ENCODE results near the gene AUP1. TPM values are rescaled to one million over a fixed set of nuclear protein-coding genes. Genes with fewer than 3 reads are reported as not detected.

AUP1 gene
- total RNA-seq, 1 donor from 2014 or later = 122 TPM

GRCh38 chr2:74524005-74524404 lies 5.5 kb downstream of the AUP1 start:
- H3K9me3 ChIP-seq = no peaks in the 10 kb centered on the region
- peaks cover 11% of the 10 kb centered on the region for H3K4me1 ChIP-seq
- ATAC-seq (no peak), DNase-seq (no peak)
- H3K27ac ChIP-seq = no peak overlapping the region
- H3K27me3 ChIP-seq (ENCODE audit: low read depth) = peaks cover 20% of the 10 kb centered on the region
- intact Hi-C loops (cut with DNase I) = no loop called here
- H3K4me3 ChIP-seq = no peak overlapping the region
- H3K36me3 ChIP-seq = peaks cover 31% of the 10 kb centered on the region
- TF ChIP-seq CTCF (IDR thresholded peaks at IDR 0.05) = no peak

- TF ChIP-seq CTCF (IDR thresholded peaks at IDR 0.05) = no peak
- H3K4me1 ChIP-seq = no peaks in the 10 kb centered on the region
- intact Hi-C loops (cut with DNase I) = no loop called here
- H3K27ac ChIP-seq = no peak overlapping the region
- H3K4me3 ChIP-seq = no peak overlapping the region
- no peaks in the 10 kb centered on the region for H3K9me3 ChIP-seq
- H3K27me3 ChIP-seq (ENCODE audit: low read depth) = peaks cover 35% of the 10 kb centered on the region
- H3K36me3 ChIP-seq = peaks cover 21% of the 10 kb centered on the region
- DNase-seq (no peak), ATAC-seq (no peak)
Measured at GRCh38 chr2:74522516-74522915, 7.0 kb downstream of the AUP1 start.

GRCh38 chr2:74516650-74517049 lies 12.9 kb downstream of the AUP1 start:
- intact Hi-C loops (cut with DNase I) = no loop called here
- ATAC-seq (no peak), DNase-seq (no peak)
- Histone ChIP-seq H3K4me1 (peaks cover 31% of the 10 kb centered on the region), H3K4me3 (peak overlapping the region; percentile 47), H3K9me3 (no peaks in the 10 kb centered on the region), H3K27me3 (ENCODE audit: low read depth) (peaks cover 94% of the 10 kb centered on the region), H3K36me3 (no peaks in the 10 kb centered on the region), H3K27ac (no peak overlapping the region)
- no peak for TF ChIP-seq CTCF (IDR thresholded peaks at IDR 0.05)

GRCh38 chr2:74515981-74516633 lies 13.4 kb downstream of the AUP1 start:
- H3K27me3 ChIP-seq (ENCODE audit: low read depth) = peaks cover 97% of the 10 kb centered on the region
- H3K4me3 ChIP-seq = peak overlapping the region; percentile 47
- DNase-seq = peak; percentile 74
- ATAC-seq = peak; percentile 79 to 87
- no peak for TF ChIP-seq CTCF (IDR thresholded peaks at IDR 0.05)
- intact Hi-C loops (cut with DNase I) = no loop called here
- no peak overlapping the region for H3K27ac ChIP-seq
- H3K9me3 ChIP-seq = no peaks in the 10 kb centered on the region
- H3K4me1 ChIP-seq = peaks cover 31% of the 10 kb centered on the region
- H3K36me3 ChIP-seq = no peaks in the 10 kb centered on the region

GRCh38 chr2:74515271-74515980 lies 14.1 kb downstream of the AUP1 start:
- Histone ChIP-seq H3K4me3 (peak overlapping the region; percentile 47), H3K27me3 (ENCODE audit: low read depth) (peaks cover 98% of the 10 kb centered on the region), H3K9me3 (no peaks in the 10 kb centered on the region), H3K36me3 (no peaks in the 10 kb centered on the region), H3K27ac (no peak overlapping the region), H3K4me1 (peaks cover 31% of the 10 kb centered on the region)
- TF ChIP-seq CTCF (IDR thresholded peaks at IDR 0.05) = no peak
- intact Hi-C loops (cut with DNase I) = no loop called here
- ATAC-seq = peak; percentile 49 to 56
- DNase-seq = no peak

Data from lower lobe of right lung (tissue), 2 donors.